ENCODE data around the gene IMPA2.

DNA sequence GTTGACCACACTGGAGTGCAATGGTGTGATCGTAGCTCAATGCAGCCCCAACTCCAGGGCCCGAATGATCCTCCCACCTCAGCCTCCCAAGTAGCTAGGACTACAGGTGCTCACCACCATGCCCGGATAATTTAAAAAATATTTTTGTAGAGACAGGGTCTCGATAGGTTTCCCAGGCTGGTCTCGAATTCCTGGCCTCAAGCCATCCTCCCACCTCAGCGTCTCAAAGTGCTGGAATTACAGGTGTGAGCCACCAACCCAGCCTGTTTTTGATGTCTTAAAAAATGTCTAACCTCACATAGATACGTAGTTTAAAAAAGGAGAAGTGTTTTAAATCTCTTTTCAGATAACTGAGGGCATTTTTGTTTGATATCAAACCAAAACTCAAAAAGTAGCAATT is 37.6 kb downstream of the IMPA2 start:
- no peak for TF ChIP-seq CTCF (IDR thresholded peaks at IDR 0.05)
- TF ChIP-seq POLR2AphosphoS5 (IDR thresholded peaks at IDR 0.05) = no peak
- no peak for TF ChIP-seq POLR2A (IDR thresholded peaks at IDR 0.05)
- TF ChIP-seq EP300 (IDR thresholded peaks at IDR 0.05; ENCODE audit: low read depth) = no peak
